HUDEP-2 (cell line): Measurements from ENCODE around the gene AIP.
"Not testable (repeated sequence)": the region's sequence is repeated elsewhere in the genome, so short reads cannot be mapped to it uniquely, and the experiment has no call there.

Experiments used
- DNase-seq, 76 experiments: peaks; one replicate each; lab custom pipeline; 2025; ENCODE audit not compliant: unreplicated experiment in 76 of 76; lab: John Stamatoyannopoulos, UW

AIP gene

DNA sequence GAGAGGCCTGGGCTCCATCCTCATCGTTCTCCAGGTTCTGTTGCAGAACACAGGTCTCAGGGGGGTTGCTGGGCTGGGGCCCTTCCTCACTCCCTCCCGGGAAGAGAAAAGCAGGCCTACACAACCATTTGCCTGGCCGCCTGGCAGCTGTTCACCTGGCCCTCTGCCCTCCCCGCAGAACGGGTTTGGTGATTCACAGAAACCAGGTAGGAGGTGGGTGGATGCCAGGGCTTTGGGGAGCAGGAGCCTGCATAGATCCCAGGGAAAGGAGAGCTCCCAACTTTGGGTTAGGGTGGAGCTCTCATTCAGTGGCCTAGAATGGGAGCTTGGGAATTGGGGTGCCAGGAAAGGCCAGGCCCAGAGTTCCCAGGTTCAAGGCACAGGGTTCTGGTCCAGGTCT, 14.8 kb upstream of the AIP start:
- DNase-seq: no peak

DNA sequence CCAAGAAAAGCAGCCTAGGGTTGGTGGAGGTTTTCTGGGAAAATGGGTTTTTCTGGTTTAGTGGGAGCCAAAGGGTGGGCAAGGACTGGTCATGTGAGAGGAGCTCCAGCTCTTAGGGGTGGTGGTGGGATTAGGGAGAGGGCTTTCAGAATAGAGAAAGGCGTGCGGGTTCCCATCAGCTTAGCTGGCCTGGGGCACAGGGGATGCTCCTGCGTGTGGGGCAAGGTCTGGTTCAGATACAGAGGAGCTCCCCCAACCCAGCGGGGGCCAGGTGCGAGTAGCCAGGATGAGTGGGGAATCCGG, 14.4 kb upstream of the AIP start:
- DNase-seq: no peak

DNA sequence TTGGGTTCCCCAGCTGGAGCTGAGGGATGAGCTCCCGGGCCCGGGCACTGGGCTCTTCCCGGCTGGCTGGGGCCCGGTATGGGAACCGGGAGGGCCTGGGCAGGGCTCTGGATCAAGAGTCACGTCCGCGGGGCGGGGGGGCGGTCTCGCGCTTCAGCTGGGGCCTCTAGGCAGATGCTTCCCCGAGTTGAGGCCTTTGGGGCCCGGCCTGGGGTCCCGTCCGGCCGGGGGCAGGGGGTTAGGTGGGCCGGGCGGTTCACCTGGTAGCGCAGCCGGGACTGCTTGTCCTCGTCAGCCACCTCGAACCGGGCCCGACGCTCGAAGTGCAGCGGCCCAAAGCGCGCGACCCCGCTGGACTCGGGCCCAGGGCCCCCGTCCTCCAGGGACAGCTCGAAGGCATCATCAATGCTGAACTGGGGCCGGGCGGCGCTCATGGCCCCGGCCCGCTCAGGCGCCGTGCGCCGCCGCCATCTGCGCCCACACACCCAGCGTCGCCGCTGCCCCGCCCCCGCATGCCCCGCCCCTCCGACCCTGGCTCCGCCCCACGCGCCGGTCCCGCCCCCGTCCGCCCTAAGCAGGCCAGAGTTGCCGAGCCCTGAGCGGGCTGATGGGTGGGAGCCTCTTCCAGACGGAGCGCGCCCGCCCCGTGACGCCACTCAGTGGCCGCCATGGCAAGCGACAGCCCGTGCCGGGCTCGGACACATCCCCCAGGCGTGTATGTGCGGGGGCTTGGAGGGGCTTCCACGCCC, 13.9 kb upstream of the AIP start, which contains the start of gene TMEM134:
TMEM134 (minus strand) TSS at position 493 of the 749 bp plus-strand sequence; CDS start at position 434, 59 bp downstream.
- peak in 73 of 76 experiments; percentile 35 to 93 (median 83) for DNase-seq

DNA sequence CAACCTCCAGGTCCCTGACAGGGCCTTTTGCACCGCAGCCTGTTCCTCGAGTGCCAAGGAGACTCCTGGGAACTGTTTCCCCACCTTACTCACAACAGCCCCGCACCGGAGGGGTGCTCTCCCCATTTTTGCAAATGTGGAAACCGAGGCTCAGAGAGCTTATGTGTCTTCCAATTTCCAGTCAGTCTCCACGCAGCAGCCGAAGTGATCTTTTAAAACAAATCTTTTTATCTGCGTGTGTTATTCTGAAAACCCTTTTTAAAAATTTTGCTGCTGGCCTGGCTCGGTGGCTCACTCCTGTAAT, 13.4 kb upstream of the AIP start:
- peak in 1 of 76 experiments; percentile 71 for DNase-seq

DNA sequence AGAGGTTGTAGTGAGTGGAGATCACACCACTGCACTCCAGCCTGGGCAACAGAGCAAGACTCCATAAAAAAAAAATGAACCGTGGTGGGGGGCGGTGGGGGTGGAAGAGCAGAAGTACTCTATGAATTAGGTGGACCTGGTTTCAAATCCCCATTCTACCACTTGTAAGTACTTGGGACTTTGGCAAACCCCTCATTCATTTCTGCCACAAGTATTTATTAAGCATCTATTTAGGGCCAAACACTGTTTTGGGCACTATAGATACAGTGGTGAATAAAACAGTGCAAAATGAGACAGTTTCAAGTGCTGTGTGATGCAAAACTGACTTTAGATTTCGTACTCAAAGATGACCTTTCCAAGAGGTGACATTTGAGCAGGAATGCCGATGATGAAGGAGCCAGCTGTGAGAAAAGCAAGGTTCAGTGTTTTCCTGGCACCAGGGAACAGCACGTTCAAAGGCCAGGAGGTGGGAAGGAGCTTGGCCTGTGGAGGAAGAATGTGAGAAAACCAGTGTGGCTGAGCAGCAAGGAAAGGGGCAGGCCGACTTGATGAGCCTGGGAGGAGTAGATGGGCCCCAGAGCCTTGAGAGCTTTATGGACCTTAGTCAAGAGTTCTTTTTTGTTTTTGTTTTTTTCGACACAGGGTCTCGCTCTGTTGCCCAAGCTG, 12.4 kb upstream of the AIP start:
- no peak for DNase-seq

DNA sequence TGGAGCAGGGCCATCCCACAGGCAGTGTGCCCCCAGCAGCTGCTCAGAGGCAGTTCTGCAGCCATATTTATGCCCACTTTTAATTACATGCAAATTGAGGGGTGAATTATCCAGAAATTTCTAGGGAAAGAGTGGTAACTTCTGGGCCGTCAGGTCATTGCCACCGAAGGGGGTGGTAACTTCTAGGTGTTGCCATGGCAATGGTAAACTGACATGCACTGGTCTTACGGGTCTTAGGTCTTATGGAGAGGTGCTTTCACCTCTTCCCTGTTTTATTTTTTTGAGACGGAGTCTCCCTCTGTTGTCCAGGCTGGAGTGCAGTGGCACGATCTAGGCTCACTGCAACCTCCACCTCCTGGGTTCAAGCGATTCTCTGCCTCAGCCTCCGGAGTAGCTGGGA, 9.9 kb upstream of the AIP start:
- no peak for DNase-seq

DNA sequence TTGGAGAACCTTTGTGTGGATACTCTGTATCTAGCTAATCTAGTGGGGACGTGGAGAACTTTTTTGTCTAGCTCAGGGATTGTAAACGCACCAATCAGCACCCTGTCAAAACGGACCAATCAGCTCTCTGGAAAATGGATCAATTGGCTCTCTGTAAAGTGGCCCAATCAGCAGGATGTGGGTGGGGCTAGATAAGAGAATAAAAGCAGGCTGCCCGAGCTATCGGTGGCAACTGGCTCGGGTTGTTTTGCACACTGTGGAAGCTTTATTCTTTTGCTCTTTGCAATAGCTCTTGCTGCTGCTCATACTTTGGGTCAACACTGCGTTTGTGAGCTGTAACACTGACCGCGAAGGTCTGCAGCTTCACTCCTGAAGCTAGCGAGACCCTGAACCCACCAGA, 6.1 kb upstream of the AIP start:
- DNase-seq: not testable (repeated sequence)

DNA sequence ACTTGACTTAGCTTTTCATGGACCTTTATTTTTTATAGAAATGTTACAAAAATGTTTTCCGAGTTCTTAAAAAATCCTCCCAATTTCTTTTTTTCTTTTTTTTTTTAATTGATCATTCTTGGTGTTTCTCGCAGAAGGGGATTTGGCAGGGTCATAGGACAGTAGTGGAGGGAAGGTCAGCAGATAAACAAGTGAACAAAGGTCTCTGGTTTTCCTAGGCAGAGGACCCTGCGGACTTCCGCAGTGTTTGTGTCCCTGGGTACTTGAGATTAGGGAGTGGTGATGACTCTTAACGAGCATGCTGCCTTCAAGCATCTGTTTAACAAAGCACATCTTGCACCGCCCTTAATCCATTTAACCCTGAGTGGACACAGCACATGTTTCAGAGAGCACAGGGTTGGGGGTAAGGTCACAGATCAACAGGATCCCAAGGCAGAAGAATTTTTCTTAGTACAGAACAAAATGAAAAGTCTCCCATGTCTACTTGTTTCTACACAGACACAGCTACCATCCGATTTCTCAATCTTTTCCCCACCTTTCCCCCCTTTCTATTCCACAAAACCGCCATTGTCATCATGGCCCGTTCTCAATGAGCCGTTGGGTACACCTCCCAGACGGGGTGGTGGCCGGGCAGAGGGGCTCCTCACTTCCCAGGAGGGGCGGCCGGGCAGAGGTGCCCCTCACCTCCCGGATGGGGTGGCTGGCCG, 5.3 kb upstream of the AIP start:
- not testable (repeated sequence) for DNase-seq

DNA sequence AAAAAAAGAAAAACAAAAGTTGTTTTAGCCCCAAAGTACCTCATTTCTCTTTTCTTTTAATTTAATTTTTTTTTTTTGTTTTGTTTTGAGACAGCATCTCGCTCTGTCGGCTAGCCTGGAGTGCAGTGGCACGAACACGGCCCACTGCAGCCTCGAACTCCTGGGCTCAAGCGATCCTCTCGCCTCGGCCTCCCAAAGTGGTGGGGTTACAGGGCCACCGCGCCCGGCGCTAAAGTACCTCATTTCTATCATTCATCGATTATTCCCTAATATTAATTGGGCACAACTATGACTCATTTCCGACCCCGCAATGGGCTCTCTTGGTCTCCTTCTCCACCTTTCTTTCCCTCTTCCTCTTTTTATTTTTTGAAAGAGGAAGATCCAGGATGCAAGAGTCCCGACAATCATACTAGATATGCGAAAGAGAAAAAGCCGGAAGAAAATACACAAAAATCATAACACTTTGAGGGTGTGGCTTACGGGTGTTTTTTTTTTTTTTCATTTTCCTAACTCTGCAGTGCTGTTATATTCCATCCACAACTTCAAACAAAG, 475 bp upstream of the AIP start:
- DNase-seq: no peak

DNA sequence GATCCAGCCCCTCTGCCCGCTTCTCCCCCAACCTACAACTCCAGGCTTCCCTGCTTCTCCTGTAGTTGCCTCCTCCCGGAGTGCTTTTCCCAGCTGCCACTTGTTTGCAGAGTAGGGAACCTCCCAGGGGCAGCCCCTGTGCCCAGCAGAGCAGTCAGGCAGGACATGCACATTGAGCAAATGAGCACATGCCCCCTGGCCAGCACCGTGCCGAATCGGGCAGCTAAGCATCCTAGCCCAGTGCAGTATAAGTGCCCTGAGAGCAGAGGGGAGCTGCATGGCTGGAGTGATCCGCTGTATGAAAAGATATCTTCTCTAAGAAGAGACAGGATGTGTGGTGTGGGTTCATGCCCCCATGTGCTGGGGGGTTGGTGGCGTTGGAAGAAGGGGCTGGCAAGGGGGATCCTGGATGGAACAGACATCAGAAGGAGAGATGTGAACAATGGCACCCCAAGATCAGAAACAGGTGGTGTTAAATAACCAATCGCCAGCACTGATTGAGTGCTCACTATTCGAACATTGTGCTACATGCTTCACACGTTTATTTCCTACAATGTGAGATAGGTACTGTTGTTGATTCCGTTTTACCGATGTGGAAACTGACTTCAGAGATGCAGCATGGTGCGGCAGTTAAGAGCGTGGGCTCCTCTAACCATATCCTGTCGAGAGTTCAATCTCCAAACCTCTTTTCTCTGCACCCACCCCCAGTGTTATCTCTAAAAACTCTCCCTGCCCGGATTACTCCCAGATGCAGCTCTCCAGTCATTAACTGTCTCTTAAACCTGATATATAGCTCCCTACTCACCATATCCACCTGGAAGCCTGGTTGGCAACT, 1.2 kb downstream of the AIP start:
- DNase-seq: peak in 2 of 76 experiments; percentile 9 to 13

DNA sequence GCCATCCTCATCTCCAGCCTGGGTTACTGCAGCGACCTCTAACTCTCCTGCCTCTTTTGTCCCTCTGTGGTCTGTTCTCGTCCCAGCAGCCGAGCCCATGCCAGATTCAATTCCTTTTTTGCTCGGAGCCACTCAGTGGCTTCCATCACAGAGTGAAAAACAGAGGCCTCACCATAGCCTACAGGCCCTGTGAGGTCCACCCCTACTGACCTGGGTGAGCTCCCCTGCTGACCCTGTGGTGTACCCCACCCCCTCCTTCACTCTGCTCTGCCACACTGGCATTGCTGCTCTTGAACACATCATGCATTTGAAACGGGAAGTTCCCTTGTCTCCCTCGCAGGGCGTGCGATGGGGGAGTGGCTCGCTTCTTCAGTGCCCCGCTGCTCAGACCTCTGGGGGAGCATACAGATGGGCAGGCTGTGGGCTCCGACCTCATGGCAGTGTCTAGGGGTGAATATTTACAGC, 2.1 kb downstream of the AIP start:
- DNase-seq: peak in 36 of 76 experiments; percentile 5 to 48 (median 24)

DNA sequence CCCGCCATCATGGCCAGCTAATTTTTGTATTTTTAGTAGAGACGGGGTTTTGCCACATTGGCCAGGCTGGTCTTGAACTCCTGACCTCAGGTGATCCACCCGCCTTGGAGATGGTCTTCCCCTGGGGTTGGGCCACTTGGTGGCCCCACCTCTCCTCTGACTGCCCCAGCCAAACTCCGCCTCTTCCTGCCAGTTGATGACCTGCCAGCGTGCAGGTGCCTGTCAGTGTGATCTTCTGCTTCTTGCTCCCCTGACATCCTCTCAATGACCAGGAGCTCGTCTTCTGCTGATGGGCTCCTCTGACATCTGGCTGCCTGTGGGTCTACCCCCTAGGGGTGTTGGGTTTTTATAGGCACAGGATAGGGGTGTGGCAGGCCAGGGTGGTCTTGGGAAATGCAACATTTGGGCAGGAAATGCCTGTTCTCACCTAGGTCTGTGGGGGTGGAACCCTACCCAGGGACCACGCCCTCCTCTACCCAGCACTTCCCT, 3.1 kb downstream of the AIP start:
- DNase-seq: peak in 1 of 76 experiments; percentile 5

DNA sequence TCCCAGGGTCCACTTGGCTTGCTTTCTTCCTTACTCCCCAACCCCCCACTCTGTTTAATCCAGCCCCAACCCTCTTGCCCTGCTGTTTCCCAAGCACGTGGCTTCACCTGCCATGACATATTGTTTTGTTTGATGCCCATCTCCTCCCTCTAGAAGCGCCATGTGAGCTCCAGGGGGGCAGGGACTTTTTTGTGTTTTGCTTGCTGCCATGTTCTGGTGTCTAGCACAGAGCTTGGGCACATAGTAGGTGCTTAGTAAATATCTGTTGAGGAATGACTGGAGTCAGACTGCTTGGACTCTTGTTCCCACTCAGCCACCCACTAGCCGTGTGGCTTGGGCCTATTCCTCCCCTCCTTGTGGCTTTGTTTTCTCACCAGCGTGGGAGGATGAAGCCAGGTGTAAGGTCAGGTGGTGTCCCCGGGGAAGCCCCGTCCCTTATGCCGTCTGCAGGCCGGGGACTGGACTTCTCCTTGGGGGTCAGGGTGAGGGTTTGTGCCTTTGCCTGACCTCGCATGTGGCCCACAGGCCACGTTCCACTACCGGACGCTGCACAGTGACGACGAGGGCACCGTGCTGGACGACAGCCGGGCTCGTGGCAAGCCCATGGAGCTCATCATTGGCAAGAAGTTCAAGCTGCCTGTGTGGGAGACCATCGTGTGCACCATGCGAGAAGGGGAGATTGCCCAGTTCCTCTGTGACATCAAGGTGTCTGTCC, 3.8 kb downstream of the AIP start:
- DNase-seq: no peak

DNA sequence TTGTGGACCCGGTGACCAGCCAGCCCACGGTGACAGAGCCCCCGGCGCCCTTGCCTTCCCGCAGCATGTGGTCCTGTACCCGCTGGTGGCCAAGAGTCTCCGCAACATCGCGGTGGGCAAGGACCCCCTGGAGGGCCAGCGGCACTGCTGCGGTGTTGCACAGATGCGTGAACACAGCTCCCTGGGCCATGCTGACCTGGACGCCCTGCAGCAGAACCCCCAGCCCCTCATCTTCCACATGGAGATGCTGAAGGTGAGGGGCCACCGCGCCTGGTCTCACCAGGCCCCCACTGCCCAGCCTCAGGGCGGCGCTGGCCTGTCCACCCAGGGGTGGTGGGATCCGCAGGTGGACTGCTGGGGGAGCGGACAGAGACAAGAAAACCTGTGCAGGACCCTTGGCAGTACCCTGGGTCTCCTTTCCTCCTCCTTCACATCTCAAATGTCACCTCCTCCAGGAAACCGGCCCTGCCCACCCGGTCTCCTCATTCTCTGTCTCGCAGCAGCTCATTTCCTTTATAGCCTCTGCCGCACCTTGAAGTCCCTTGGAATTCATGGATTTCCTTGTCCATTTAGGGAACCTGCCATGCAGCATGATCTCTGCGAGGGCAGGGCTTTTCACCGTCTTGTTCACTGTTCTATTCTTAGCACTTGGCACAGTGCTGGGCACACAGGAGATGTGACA, 6.5 kb downstream of the AIP start:
- DNase-seq: no peak

DNA sequence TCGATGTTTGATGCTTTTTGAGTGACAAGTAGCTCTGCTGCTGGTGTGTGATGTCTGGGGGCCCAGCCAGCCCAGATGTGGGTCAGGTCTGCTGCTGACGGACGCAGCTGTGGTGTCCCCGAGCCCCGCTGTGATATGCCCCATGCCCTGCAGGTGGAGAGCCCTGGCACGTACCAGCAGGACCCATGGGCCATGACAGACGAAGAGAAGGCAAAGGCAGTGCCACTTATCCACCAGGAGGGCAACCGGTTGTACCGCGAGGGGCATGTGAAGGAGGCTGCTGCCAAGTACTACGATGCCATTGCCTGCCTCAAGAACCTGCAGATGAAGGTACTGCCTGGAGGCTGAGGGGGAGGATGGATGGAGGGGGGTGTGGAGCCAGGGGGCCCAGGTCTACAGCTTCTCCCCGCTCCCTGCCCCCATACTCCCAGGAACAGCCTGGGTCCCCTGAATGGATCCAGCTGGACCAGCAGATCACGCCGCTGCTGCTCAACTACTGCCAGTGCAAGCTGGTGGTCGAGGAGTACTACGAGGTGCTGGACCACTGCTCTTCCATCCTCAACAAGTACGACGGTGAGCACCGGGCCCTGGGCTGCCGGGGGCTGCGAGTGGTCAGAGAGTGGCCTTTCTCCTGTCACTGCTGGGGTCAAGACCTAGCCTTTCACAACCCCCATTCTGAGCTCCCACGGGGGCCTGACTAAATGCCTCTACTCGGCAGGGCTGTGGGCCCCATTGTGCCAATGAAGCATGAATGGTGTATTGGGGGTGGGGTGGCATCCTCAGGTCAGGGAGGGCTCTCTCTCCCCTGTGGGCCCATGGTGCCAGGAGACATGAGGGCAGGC, 7.3 kb downstream of the AIP start:
- no peak for DNase-seq

DNA sequence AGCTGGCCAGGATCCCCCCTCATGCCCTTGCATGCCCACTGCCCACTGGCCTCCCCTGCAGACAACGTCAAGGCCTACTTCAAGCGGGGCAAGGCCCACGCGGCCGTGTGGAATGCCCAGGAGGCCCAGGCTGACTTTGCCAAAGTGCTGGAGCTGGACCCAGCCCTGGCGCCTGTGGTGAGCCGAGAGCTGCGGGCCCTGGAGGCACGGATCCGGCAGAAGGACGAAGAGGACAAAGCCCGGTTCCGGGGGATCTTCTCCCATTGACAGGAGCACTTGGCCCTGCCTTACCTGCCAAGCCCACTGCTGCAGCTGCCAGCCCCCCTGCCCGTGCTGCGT, 7.9 kb downstream of the AIP start:
- DNase-seq: no peak

DNA sequence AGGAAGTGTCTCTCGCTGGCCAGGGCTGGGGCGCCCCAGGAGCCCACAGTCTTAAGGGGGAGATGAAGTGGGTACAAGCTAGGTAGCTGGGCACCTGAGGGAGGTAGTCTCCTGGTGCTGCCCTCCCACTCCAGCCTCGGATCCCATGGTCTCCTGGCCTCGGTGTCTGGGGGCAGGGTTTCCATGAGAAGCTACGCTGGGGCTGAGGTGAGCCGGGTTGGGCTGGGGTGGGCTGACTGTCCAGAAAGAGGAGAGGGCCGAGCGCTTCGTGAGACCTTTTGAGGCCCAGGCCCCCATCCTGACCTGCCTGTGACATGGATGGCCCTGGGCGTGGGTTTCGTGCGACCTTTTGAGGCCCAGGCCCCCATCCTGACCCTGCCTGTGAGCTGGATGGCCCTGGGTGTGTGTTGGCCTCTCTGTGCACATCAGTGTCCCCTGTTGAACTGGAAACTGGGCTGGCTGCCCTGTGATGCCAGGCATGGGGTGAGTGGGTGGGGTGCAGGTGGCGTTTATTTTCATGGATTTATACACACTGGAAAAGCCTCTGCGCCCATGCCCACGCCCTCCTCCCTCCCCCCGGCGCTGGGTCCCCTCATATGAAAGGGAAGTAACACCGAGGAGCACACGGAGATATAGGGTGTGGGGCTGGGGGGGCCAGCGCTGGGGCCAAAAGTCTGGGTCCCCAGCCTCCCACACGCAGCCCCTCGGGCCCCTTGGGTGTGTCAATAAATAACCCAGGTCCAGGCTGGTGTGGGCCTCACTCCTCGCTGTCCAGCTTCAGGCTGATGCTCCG, 8.6 kb downstream of the AIP start:
- DNase-seq: no peak
